T-helper 2 cell treated with Interferon-gamma antibody and Interleukin-4, amounts not matched to agents 5 μg/mL and 100 μg/mL, for 36 hours (primary cell): Measurements from ENCODE around the gene TMEM14A.
A peak's percentile ranks its signal among the peaks of the same experiment; 100 is the strongest.
"Not testable (repeated sequence)": the region's sequence is repeated elsewhere in the genome, so short reads cannot be mapped to it uniquely, and the experiment has no call there.

ENCODE experiments used
- DNase-seq: peaks from one replicate; pipeline ENCODE4 v3.0.0; 2021; ENCODE audit warnings: low spot score
- H3K27ac Mint-ChIP-seq: one replicate; pipeline ENCODE4 v1.8.0; 2021; ENCODE audit warnings: mild to moderate bottlenecking, mixed read lengths
- H3K27me3 Mint-ChIP-seq: one replicate; pipeline ENCODE4 v1.8.0; 2021; ENCODE audit warnings: low read depth, mixed read lengths
- H3K36me3 Mint-ChIP-seq: one replicate; pipeline ENCODE4 v1.8.0; 2021; ENCODE audit warnings: low read depth, mixed read lengths
- H3K4me1 Mint-ChIP-seq: one replicate; pipeline ENCODE4 v1.8.0; 2021; ENCODE audit warnings: low read depth, mixed read lengths
- H3K4me3 Mint-ChIP-seq: one replicate; pipeline ENCODE4 v1.8.0; 2022; ENCODE audit warnings: mild to moderate bottlenecking, moderate library complexity, mixed read lengths
- H3K9me3 Mint-ChIP-seq: one replicate; pipeline ENCODE4 v1.8.0; 2021; ENCODE audit warnings: mixed read lengths

Gene TMEM14A

GRCh38 chr6:52644253-52644652, 26.7 kb upstream of the TMEM14A start:
- no peak for DNase-seq
- Mint-ChIP-seq H3K4me1 (peaks cover 36% of the 10 kb centered on the region), H3K27me3 (peaks cover 7% of the 10 kb centered on the region)

GRCh38 chr6:52645976-52646375, 24.9 kb upstream of the TMEM14A start:
- Mint-ChIP-seq H3K27ac (no peak overlapping the region), H3K4me1 (peaks cover 31% of the 10 kb centered on the region), H3K27me3 (peaks cover 7% of the 10 kb centered on the region), H3K9me3 (peaks cover 4% of the 10 kb centered on the region), H3K36me3 (no peaks in the 10 kb centered on the region), H3K4me3 (no peak overlapping the region)
- DNase-seq, result no peak

More at GRCh38 chr6:52644253-52644652, 26.7 kb upstream of the TMEM14A start:
- Mint-ChIP-seq H3K27ac (no peak overlapping the region), H3K4me3 (no peak overlapping the region), H3K36me3 (no peaks in the 10 kb centered on the region), H3K9me3 (peaks cover 4% of the 10 kb centered on the region)

DNA sequence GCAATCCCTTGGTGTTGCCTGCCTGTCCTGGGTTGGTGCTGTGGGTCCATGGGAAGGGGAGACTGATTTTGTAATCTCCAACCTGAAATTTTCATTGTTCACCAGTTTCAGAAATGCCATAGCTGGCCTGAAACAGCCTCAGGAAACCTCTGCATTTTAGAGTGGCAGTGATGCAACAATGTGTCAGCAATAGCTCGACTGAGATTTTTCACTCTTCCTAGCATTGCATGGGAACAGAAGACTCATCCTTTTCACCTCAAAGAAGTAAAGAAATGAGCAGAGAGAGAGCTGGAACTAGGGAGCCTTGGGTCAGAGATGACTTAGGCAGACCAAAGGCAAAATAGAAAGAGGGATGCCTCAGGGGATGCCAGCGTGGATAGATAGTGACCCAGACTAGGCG, 23.7 kb upstream of the TMEM14A start:
- peaks cover 27% of the 10 kb centered on the region for H3K4me1 Mint-ChIP-seq
- no peak for DNase-seq
- peaks cover 7% of the 10 kb centered on the region for H3K27me3 Mint-ChIP-seq
- H3K9me3 Mint-ChIP-seq, result peaks cover 4% of the 10 kb centered on the region
- H3K27ac Mint-ChIP-seq, result no peak overlapping the region
- H3K4me3 Mint-ChIP-seq, result no peak overlapping the region
- no peaks in the 10 kb centered on the region for H3K36me3 Mint-ChIP-seq

- no peak for DNase-seq
- peaks cover 10% of the 10 kb centered on the region for H3K4me1 Mint-ChIP-seq
Measured at GRCh38 chr6:52649536-52650160, 21.3 kb upstream of the TMEM14A start.

GRCh38 chr6:52650941-52651340, 20.0 kb upstream of the TMEM14A start:
- peaks cover 10% of the 10 kb centered on the region for H3K4me1 Mint-ChIP-seq
- DNase-seq, result no peak
- no peaks in the 10 kb centered on the region for H3K36me3 Mint-ChIP-seq
- H3K9me3 Mint-ChIP-seq, result no peaks in the 10 kb centered on the region
- H3K4me3 Mint-ChIP-seq, result no peak overlapping the region
- no peak overlapping the region for H3K27ac Mint-ChIP-seq
- peaks cover 22% of the 10 kb centered on the region for H3K27me3 Mint-ChIP-seq

More at GRCh38 chr6:52649536-52650160, 21.3 kb upstream of the TMEM14A start:
- H3K4me3 Mint-ChIP-seq, result no peak overlapping the region
- peaks cover 4% of the 10 kb centered on the region for H3K9me3 Mint-ChIP-seq
- H3K27me3 Mint-ChIP-seq, result peaks cover 22% of the 10 kb centered on the region
- H3K36me3 Mint-ChIP-seq, result no peaks in the 10 kb centered on the region
- H3K27ac Mint-ChIP-seq, result no peak overlapping the region

DNA sequence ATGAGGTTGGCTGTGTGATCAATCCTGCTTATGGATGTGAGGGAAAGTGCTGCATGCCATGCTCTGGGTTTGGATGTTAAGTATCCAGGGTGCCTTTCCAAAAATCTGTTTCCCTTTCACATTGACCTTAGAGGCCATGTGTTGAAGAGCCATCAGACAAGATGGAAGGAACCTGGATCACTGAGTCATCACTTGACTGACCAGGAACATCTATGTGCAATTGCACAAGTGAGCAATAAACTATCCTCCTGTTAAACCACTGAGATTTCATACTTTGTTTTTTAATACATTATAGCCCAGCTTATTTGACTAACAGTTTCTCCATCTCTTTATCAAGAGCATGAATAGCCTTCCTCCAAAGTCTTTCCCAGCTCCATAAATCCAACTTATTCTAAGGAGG, 17.8 kb upstream of the TMEM14A start:
- Mint-ChIP-seq H3K4me3 (no peak overlapping the region), H3K27me3 (peaks cover 20% of the 10 kb centered on the region), H3K27ac (no peak overlapping the region), H3K36me3 (no peaks in the 10 kb centered on the region), H3K9me3 (no peaks in the 10 kb centered on the region), H3K4me1 (peaks cover 10% of the 10 kb centered on the region)
- no peak for DNase-seq

- no peak for DNase-seq
- H3K27ac Mint-ChIP-seq, result no peak overlapping the region
- no peaks in the 10 kb centered on the region for H3K36me3 Mint-ChIP-seq
- H3K4me3 Mint-ChIP-seq, result no peak overlapping the region
- H3K4me1 Mint-ChIP-seq, result peaks cover 6% of the 10 kb centered on the region
- H3K9me3 Mint-ChIP-seq, result no peaks in the 10 kb centered on the region
- H3K27me3 Mint-ChIP-seq, result peaks cover 15% of the 10 kb centered on the region
Measured at GRCh38 chr6:52654007-52654406, 16.9 kb upstream of the TMEM14A start.

GRCh38 chr6:52654592-52654991, 16.3 kb upstream of the TMEM14A start:
- no peaks in the 10 kb centered on the region for H3K36me3 Mint-ChIP-seq
- no peaks in the 10 kb centered on the region for H3K9me3 Mint-ChIP-seq

DNA sequence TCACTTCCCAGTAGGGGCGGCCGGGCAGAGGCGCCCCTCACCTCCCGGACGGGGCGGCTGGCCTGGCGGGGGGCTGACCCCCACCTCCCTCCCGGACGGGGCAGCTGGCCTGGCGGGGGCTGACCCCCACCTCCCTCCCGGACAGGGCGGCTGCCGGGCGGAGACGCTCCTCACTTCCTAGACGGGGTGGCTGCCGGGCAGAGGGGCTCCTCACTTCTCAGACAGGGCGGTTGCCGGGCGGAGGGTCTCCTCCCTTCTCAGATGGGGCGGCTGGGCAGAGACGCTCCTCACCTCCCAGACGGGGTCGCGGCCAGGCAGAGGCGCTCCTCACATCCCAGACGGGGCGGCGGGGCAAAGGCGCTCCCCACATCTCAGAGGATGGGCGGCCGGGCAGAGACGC, 15.0 kb upstream of the TMEM14A start:
- H3K9me3 Mint-ChIP-seq, DNase-seq, H3K4me1 Mint-ChIP-seq, H3K36me3 Mint-ChIP-seq, H3K27ac Mint-ChIP-seq, H3K4me3 Mint-ChIP-seq: not testable (repeated sequence)
- peaks cover 15% of the 10 kb centered on the region for H3K27me3 Mint-ChIP-seq

More at GRCh38 chr6:52654592-52654991, 16.3 kb upstream of the TMEM14A start:
- H3K27ac Mint-ChIP-seq, result no peak overlapping the region
- peaks cover 15% of the 10 kb centered on the region for H3K27me3 Mint-ChIP-seq
- H3K4me1 Mint-ChIP-seq, result peaks cover 6% of the 10 kb centered on the region
- DNase-seq, result no peak
- H3K4me3 Mint-ChIP-seq, result no peak overlapping the region

DNA sequence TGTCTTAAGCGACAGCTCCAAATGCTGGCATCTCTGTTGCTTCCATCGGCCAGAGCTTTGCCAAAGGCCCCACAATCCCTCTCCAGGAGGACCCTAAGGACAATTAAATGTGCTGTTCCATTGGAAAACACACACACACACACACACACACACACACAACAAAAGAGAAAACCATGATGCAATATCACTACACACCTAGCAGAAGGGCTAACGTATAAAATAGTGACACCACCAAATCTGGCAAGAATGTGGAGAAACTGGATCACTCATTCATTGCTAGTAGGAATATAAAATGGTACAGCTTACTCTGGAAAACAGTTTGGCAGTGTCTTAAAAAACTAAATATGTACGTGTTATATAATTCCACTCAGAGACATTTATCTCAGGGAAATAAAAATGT, 13.0 kb upstream of the TMEM14A start:
- H3K9me3 Mint-ChIP-seq, result no peaks in the 10 kb centered on the region
- no peaks in the 10 kb centered on the region for H3K36me3 Mint-ChIP-seq
- H3K4me1 Mint-ChIP-seq, result no peaks in the 10 kb centered on the region

DNA sequence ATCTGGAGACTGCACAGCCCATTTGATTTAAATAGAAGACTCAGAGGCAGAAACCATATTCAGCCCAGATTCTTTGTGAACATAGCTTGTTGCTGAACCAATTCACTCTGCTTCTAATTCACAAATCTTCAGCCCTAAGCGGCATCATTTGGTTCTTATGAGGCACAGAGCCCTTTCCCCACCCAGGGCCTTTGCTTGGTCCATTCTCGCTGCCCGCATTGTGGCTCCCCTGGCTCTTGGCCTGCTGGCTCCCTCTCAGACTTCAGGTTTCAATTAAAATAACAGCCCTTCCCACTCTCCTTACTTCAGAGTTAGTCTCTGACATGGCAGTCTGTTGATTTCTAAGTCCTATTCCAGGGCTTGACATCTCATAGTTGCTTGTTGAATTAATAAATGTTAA, 9.4 kb upstream of the TMEM14A start:
- Mint-ChIP-seq H3K27ac (no peak overlapping the region), H3K4me1 (peaks cover under 1% of the 10 kb centered on the region), H3K9me3 (no peaks in the 10 kb centered on the region), H3K27me3 (no peaks in the 10 kb centered on the region), H3K4me3 (no peak overlapping the region), H3K36me3 (no peaks in the 10 kb centered on the region)
- DNase-seq, result no peak

More for the DNA sequence above, 13.0 kb upstream of the TMEM14A start:
- Mint-ChIP-seq H3K27ac (no peak overlapping the region), H3K27me3 (peaks cover 10% of the 10 kb centered on the region), H3K4me3 (no peak overlapping the region)
- no peak for DNase-seq

- no peaks in the 10 kb centered on the region for H3K36me3 Mint-ChIP-seq
- DNase-seq, result no peak
- no peaks in the 10 kb centered on the region for H3K27me3 Mint-ChIP-seq
- H3K27ac Mint-ChIP-seq, result no peak overlapping the region
- H3K9me3 Mint-ChIP-seq, result no peaks in the 10 kb centered on the region
- H3K4me1 Mint-ChIP-seq, result peaks cover 5% of the 10 kb centered on the region
- no peak overlapping the region for H3K4me3 Mint-ChIP-seq
Measured at GRCh38 chr6:52662031-52662430, 8.9 kb upstream of the TMEM14A start.

GRCh38 chr6:52663120-52663935, 7.6 kb upstream of the TMEM14A start:
- Mint-ChIP-seq H3K36me3 (peaks cover 4% of the 10 kb centered on the region), H3K4me3 (no peak overlapping the region), H3K9me3 (no peaks in the 10 kb centered on the region), H3K27me3 (no peaks in the 10 kb centered on the region), H3K27ac (no peak overlapping the region), H3K4me1 (peaks cover 10% of the 10 kb centered on the region)
- peak; percentile 51 for DNase-seq

DNA sequence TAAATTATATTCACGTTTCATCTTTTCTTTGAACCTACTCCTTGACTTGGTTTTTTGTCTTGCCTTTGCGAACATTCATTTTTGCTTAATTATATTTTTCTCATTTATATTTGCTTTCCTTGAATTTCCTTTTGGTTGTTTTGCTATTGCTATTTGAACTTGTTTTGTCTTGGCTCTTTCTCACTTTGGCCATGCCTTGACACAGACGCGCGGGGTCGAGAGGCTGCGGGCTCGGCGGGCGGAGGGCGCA, 7.1 kb upstream of the TMEM14A start:
- H3K4me3 Mint-ChIP-seq, result no peak overlapping the region
- DNase-seq, result no peak
- no peaks in the 10 kb centered on the region for H3K27me3 Mint-ChIP-seq
- peaks cover 4% of the 10 kb centered on the region for H3K36me3 Mint-ChIP-seq
- peaks cover 10% of the 10 kb centered on the region for H3K4me1 Mint-ChIP-seq
- no peak overlapping the region for H3K27ac Mint-ChIP-seq
- H3K9me3 Mint-ChIP-seq, result no peaks in the 10 kb centered on the region
